ENCODE data around the gene MAFG.
"Not testable (repeated sequence)": the region's sequence is repeated elsewhere in the genome, so short reads cannot be mapped to it uniquely, and the experiment has no call there.

Gene MAFG

DNA sequence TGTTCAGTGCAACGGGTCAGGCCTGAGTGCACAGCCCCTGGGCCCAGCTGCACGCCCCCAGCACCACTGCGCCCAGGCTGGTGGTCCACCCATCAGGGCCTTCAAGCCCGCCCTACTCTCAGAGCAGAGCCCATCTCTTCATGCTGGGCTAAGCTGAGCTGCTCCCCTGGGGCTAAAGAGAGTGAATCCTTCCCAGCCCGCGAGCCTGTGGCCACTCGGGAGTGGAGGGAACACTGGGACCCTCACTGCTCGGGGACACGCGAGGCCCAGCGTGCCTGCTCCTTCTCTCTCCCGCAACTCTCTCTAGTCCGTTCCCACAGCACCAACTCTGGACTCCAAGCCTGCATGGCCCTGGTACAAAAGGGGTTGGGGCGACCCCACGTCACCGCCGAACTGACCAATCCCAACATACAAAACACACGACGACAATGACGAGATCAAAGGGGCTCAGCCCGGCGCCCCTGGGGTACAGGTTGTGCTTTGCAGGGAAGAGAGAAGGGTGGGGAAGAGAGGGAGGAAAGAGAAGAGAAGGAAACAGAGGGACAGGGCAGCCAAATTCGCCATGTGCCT is 5.5 kb downstream of the MAFG start:
- no peak for FAIRE-seq

DNA sequence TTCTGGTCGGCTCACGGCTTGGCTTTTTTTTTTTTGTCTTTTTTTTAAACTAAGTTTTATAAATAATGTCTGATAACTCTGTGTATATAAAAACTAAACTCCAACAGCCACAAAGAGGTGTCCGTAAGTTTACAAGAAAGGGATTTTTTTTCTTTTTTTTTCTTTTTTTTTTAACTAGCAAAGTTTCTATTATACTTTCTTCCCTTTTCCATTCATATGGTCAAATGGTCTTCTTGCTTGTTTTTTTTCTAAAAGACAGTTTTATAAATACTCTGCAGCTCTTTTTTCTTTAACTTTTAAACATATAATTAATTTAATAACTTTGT is 6.0 kb downstream of the MAFG start:
- FAIRE-seq, result peak; percentile 92

DNA sequence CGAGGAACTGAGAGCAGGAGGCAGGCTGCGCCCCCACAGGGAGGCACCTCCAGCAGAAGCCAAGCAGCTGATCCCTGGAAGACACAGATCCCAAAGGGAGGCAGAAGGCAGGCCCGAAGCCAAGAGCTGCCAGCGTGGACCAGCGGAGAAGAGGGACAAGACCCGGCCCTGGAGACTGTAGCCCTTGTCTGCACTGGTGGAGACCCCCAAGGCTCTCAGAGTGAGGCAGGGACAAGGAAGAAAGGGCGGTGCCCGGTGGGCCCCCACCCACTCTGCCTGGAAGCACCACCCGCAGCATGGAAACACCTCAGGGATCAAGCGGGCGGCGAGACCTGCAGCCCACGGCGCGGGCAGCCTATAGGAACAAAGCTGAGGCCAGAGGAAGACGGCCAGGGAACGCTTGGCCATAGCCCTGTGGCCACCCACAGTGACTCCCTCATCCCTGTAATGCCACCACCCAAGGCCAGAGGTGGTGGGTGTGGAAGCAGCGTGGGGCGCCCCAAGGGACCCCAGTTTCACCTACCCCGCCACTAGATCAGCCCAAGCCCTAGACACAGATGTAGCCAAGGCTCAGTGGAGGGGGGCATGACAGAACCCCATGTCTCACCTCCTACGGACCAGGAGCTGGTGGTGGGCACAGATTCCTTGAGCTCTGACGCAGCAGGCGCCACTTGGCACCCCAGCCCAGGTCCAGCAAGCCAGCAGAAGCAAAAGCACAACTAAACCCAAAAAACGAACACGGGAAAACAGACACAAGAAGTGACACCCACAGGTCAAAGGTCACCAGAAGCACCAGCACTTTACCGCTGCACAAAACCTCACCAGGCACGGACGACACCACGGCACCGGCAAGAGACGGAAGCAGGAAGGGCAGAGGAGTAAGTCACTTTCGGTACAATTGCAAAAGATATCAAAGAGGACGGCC is 6.7 kb downstream of the MAFG start:
- no peak for FAIRE-seq

DNA sequence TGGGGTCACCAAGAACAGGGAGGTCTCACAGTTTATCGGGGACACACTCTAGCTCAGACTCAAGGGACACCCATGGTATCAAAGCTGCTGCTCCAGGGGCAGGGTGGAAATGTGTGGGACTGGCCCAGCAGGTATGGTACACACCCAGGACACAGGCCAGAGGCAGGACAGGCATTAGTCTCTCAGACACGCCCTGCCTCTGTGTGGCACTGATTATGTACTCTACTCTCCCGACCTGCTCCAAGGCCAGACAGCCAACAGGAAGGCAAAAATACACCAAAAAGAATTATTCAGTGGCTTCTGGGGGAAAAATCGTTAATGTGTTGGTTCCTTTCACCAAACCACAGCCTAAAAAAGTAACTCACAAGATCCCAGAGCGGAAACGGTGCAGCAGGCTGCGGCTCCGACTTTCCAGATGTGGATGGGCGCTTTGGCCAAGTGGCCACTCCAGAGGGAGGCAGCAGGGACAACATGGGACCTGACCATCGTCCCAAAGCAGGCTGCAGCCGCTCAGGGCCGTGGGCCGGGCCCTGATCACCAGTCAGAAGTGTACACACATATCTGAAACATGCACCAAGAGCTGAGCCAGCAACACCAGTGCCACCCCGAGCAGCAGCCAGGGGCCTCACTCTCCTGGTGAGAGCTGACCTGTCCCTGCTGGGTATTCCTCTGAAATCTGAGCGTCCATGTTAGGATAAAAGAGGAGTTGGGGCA is 8.5 kb downstream of the MAFG start:
- FAIRE-seq, result no peak

DNA sequence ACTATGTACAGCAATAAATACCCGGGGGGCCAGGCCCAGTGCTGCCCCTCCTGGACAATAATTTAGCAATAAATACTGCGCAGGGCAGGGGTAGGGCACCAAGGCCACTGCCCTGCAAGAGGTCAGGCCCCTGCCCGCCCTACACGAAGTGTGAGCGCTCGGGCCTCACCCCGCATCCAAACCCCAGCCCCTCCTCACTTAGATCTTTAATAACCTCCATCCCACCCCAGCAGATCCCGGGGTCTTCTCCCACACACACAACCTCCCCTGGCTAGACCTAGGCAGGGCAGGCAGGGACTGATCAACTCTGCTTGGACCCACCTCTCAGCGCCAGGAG is 9.2 kb downstream of the MAFG start:
- FAIRE-seq, result not testable (repeated sequence)

DNA sequence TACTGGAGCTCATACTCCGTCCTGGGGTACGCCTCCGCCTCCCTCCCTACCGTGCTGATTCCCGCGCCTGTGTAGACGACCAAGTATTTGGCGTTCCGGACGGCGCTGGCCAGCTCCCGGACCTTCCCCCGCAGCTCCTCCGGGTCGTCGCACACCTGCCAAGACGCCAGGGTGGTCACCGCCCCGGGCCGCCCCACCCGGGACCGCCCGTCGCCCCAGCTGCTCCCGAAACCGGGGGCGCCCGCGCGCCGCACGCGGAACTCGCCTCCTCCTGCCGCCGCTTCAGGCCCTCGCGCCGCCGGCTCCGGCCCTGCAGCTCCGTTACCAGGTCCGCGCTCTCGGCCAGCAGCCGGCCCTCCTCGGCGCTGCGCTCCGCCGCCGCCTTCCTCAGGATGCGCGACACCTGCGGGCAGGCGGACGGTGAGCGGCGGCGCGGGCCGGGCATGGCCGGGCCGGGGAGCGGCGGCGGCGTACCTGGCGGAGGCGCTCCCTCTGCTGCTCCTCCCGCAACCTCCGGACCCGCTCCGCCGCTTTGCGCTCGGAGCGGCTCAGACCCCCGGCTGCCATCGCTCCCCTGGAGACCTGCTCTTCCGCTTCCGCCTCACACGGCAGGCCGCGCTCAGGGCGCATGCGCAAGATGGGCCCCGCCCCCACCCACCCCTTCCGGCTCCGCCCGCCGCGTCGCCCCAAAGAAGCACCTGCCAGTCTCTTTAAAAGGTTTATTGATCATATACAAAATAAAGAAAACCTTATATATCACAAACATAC is 9.8 kb downstream of the MAFG start, which contains the start of gene SIRT7:
Gene SIRT7 (minus strand): TSS at position 612 of the 768 bp plus-strand sequence. CDS start 45 bp downstream, at position 567.
- FAIRE-seq, result no peak

DNA sequence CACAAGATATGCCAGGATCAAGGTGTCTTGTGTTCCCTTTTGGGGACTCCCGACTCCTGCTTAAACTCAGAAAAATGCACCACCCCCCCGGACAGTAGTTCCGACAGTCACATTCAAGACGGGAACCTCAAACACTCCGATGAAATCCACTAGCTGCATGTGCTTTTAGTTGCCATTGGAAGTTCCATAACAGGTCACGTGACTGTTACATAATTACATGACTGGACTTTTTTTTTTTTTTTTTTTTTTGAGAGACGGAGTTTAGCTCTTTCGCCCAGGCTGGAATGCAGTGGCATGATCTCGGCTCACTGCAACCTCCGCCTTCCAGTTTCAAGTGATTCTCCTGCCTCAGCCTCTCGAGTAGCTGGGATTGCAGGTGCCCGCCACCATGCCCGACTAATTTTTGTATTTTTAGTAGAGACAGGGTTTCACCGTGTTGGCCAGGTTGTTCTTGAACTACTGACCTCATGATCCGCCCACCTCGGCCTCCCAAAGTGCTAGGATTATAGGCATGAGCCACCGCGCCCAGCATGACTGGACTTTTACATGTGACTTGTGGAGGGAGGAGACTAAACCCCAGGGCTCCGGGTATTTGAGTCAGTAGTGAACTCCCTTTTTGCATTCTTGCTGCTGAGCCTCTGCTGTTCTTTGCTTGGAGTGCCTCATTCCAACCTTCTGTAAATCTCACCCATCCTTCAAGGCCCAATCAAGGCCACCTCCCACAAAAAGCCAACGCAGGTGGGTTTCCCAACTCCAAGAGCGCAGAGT is 11.1 kb downstream of the MAFG start:
- peak; percentile 93 for FAIRE-seq

DNA sequence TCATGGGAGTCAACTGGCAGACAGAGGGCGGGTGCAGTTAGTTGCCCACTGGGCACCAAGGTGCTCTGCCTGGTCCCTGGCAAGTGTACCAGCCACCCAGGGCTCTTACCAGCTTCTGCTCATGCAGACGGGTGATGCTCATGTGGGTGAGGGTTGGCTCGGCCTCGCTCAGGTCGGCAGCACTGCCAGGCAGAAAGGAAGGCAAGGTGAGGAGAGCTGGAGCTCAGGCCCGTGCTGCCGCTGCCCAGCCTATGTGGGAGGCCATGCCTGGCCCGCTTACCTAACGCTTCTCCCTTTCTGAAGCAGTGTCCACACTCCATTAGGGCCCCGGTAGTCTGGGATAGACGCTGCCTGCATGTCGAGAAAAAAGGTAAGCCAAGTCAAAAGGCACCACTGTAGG is 12.2 kb downstream of the MAFG start:
- FAIRE-seq, result no peak

DNA sequence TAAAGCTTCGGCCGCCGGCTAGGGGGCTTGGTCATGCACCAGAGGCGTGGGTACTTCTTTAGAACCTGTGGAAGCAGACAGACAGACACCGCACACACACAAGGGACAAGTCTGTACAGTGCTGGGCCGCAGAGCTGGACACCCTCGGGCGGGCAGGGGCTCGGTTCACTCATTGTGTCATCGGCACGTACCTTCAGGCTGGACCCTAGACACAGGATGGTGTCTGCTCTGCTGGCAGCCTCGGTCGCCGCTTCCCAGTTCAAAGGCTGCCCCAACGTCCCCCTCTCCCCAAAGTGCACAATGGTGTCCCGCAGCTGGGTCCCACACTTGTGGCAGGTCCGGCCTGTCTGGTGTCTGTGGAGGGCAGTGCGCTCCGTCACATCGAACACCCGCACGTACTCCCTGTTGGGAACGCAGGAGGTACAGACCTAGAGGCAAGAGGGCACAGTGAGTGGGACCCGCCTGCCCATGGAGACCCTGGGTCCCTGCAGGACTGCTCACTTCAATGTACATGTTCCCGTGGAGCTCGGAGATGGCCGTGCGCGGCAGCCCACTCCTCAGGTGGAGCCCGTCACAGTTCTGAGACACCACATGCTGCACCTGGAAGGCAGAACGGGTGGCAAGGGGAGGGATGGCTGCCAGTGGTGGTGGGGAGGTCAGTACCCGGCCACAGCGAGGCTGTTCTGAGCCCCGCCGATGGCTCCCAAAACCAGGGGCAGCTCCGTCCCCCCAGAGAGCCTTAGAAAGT is 13.3 kb downstream of the MAFG start:
- no peak for FAIRE-seq

DNA sequence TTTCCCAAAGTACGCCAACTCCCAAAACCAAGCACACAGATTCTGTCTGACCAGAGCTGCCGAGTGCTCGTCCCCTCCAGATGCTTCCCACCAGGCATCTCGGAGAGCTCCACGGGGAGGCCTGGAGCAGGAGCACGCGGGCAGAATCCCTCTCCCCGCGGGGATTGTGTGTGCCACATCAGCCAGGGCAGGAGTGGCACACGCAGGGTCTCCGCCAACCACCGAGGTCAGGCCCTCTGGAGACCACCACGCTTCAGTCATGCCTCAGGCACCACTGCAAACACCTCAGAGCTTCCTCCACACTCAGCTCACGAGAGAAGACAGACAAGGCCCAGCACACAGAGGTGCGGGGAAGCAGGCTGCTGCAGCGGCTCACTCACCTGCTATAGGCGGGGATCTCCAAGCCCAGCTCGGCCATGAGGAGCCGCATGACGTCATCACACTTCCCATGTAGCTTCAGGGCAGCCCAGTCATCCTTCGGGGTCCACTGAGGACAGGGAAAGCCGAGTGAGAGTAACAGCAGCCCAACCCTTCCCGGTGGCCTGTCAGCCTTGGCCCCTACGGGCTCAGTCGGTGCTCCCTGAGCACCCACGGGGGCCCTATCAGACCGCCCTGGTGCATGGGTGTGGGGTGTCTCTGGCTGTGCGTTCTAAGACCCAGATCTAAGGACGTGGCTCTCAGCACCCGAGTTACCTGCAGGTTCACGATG is 14.0 kb downstream of the MAFG start:
- no peak for FAIRE-seq

DNA sequence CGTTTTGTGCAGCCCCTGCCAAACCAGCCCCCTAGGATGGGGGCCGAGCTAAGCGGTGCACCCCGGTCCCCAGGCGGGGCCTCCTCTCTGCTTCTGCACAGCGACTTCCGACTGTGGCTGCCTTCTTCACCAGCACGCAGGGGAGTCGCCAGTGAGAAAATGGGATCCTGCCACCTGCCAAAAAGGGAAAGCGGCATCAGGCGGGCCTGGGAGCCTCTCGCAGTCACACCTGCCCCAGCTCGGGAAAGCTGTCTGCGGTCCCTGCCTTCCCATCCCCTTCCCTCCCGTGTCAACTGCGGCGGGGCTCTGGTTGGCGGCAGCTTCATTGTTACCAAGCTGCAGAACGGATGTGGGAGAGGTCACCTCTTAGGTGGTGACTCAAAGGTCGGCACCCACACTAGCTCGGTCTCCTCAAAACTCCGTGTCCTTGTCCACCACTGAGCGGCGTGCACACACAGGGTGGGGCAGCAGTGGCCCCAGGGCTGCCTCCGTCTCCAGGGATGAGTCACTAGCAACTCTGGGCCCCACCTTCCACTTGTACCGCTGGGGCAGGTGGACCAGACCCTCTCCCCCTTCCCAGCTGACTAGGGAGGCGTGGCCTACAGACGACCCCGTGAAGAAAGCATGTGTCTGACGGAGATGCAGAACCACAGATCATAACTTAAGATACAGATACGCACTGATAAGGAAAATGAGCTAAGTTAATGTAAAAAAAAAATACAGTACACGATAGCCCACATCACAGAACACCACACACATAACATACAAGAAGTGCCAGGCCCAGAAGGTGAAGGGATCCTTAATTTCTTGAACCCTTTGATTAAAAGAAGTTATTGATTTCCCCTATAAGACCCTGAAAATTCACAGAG is 14.9 kb downstream of the MAFG start:
- FAIRE-seq, result no peak

DNA sequence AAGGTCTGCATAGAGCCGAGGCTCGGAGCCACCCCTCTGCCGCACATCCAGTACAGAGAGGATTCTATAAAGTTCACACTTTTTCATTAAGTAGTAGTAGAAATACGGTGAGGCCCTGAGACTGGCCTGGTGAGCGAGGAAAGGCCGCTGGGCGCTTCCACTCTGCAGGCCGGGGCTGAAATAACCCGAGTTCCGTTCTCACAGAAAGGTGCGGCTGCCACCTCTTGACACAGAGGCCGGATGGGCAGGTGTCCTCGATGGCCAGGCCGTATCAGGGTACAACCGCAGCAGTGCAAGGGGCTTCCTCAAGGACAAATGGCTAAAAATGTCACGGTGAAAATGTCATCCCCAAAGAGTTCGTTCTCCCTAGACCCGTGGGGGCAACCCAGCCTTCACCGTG is 15.6 kb downstream of the MAFG start:
- FAIRE-seq, result no peak

DNA sequence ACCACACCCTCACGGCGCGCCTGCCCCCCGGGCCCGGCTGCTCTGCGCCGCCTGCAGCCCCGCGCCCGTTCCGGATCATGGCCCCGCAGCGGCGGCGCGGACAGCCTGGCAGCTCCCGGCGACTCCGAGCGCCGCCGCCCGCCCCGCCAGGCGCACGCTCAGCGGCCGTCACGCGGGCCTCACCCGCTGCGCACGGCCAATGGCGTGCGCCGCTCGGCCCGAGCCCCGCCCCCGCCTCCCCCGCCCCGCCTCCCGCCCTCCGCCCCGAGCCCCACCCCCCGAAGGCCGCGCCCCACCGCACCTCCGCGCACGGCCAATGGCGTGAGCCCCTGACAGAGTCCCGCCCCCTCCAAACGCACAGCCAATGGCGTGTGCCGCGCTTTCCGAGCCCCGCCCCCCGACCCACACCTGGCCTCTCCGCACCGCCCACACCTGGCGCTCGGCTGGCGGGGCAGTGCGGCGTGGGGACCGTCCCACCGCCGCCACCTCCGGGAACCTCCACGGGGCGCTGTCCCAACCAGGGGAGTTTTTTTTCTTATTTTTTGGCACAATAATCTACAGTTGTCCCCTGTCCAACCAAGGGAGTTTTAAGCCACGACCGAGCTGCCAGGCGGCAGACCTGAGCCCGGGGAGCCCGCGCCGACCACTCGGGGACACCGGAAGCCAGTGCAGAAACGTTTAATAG is 16.1 kb downstream of the MAFG start, which contains the start of gene PCYT2:
Gene PCYT2 (minus strand): TSS at position 123 of the 685 bp plus-strand sequence. CDS start 44 bp downstream, at position 79.
- FAIRE-seq, result no peak

DNA sequence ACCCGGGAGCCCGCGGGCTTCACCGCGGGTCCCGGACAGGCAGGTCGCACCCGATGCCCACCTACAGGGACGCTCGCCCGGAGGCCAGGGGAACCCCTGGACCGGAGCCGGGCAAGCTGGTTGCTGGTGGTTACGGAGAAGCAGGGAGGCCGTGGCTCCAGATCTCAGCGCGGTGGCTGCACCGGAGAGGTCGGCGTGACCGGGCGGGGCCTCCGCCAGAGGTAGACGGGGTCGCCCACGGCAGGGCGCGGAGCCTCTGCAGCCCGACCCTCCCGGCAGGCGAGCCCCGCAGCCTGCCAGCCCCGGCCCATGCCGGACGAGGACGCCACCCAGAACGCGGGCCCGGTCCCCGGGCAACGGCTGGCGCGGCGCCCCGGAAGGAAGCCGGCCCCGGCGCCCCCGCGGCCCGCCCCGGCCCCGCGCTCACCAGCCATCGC is 16.7 kb downstream of the MAFG start:
- FAIRE-seq, result no peak

DNA sequence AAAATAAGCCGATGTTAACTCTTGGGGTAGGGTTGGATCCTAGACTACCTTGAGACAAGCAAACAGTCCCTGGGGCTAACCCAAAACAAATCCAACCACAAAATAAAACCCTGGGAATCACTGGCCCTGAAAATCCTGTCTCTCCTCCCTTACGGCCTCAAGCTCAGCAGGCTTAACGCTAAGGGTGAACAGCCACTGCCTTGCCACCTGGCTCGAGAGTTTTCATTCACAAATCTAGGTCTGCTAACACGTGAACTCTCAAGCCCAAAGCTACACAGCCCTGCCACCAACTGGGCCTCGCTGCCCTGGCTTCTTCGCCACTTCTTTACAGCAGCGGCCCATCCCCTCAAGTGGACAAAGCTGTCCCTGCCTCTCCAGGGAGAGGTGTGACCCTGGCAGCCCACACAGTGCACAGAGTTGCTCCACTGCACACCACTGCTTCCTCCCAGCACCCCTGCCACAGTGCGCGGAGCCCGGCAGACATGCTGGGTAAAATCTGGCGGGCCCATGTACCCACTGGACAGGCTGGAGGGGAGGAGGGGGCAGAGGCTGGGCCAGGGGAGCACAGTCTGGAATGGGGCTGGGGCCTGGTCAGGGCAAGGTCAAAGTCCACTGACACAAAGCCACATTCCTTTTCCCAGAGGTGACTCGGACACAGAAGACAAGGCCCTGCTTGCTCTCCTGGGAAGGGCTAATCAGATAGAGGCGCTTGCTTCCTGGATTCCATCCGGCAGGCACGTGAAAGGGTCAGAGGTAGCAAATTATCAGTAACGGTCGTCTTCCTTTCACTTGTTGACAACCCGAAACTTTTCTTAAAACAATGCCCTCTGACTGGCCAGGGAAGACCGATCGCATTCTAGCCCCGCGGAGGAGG is 17.3 kb downstream of the MAFG start:
- FAIRE-seq, result no peak

DNA sequence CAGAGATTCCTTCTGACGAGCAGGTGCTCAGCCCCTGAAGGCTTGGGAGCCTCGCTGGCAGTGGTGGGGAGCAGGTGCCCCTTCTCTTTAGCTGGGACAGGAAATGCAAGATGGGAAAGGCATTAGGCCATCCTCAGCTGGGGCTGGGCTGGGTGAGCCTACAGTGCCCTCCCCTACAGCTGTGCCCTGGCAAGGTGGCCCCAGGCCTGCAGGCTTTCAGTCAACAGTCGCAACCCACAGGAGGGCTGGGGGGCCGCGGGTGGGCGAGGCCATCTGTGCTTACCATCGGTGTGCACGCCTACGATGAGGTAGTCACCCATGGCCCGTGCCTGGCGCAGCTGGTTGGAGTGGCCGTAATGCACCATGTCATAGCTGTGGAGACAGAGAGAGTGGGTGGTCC is 18.3 kb downstream of the MAFG start:
- no peak for FAIRE-seq

DNA sequence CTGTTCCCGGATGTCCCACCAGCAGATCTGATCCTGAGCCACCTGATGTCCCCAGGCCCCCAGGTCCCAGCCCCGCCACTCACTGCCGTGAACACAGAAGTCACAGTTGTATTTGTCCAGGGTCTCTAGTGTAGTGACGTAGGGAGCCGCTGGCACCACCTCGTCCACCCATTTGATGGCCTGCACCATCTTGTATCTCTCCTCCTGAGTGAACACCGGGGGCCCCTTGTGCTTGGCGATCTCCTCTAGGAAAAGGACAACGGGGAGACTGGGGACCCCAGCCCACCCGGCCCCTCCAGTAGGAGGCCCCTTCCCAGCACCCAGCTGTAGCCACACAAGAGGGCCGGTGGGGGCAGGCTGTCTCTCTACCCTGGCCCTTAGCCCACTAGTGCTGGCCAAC is 18.7 kb downstream of the MAFG start:
- FAIRE-seq, result no peak

All from G401.6 (cell line).